Renal pelvis (tissue), 4 donors: ENCODE results near the gene ACACB. TPM values are rescaled to one million over a fixed set of nuclear protein-coding genes. Genes with fewer than 3 reads are reported as not detected.

Experiments used
- DNase-seq: peaks from one replicate; pipeline ENCODE4 v3.0.0-alpha.2; 2013
- polyA plus RNA-seq, 3 donors: library from polyadenylated mRNA; unstranded; fragments of 120-200 nt; gene quantifications; one replicate each; pipeline ENCODE4 v1.2.1, GENCODE V29; 2013; ENCODE audit not compliant: insufficient read length in 3 of 3

Gene ACACB
- polyA plus RNA-seq, 3 donors = 14.8 to 28.0 (median 26.3) TPM

GRCh38 chr12:109253913-109254544 is 137.6 kb downstream of the ACACB start:
- no peak for DNase-seq

GRCh38 chr12:109255377-109255776 is 139.0 kb downstream of the ACACB start:
- no peak for DNase-seq

- DNase-seq = no peak
These were observed 139.6 kb downstream of the ACACB start for GRCh38 chr12:109256011-109256410.

GRCh38 chr12:109258201-109258600 is 141.8 kb downstream of the ACACB start:
- DNase-seq = no peak

GRCh38 chr12:109258607-109259544 is 142.5 kb downstream of the ACACB start:
- no peak for DNase-seq

GRCh38 chr12:109259545-109259895 is 143.1 kb downstream of the ACACB start:
- DNase-seq = no peak

- DNase-seq = no peak
These were observed 144.7 kb downstream of the ACACB start for GRCh38 chr12:109261087-109261486.

- DNase-seq = no peak
These were observed 145.6 kb downstream of the ACACB start for GRCh38 chr12:109261939-109262338.

GRCh38 chr12:109263439-109263838 is 147.1 kb downstream of the ACACB start:
- no peak for DNase-seq

- peak; percentile 59 for DNase-seq
These were observed 147.9 kb downstream of the ACACB start for GRCh38 chr12:109264095-109264942.

- no peak for DNase-seq
These were observed 148.7 kb downstream of the ACACB start for GRCh38 chr12:109264943-109265650.

- DNase-seq = no peak
These were observed 149.9 kb downstream of the ACACB start for GRCh38 chr12:109266106-109266879.

- DNase-seq = no peak
These were observed 151.0 kb downstream of the ACACB start for GRCh38 chr12:109267361-109267760.

GRCh38 chr12:109268896-109269295 is 152.5 kb downstream of the ACACB start:
- no peak for DNase-seq

- DNase-seq = no peak
These were observed 153.0 kb downstream of the ACACB start for GRCh38 chr12:109269428-109269827.

- DNase-seq = no peak
These were observed 154.1 kb downstream of the ACACB start for GRCh38 chr12:109270494-109270893.

GRCh38 chr12:109271418-109271817 is 155.0 kb downstream of the ACACB start:
- no peak for DNase-seq

GRCh38 chr12:109273354-109273753 is 157.0 kb downstream of the ACACB start:
- DNase-seq = no peak

GRCh38 chr12:109274381-109274780 is 158.0 kb downstream of the ACACB start:
- no peak for DNase-seq

- DNase-seq = no peak
These were observed 158.8 kb downstream of the ACACB start for GRCh38 chr12:109275173-109275572.

GRCh38 chr12:109276160-109276559 is 159.8 kb downstream of the ACACB start:
- DNase-seq = no peak
